ENCODE measurements around the gene NECTIN1. TPM values are rescaled to one million over a fixed set of nuclear protein-coding genes. Genes with fewer than 3 reads are reported as not detected.

Gene NECTIN1
- total and polyA plus RNA-seq, 2 of the 13 experiments (the other 11 are each of a cell fraction or from before 2014, with no cell fraction given), result 3.9 to 7.3 TPM

GRCh38 chr11:119743006-119743405 lies 14.0 kb upstream of the NECTIN1 start (continued):
- TF ChIP-seq ZNF609 (CRISPR knock-in tag; IDR thresholded peaks at IDR 0.05; ENCODE audit: borderline replicate concordance), result no peak

GRCh38 chr11:119742263-119742861 lies 13.4 kb upstream of the NECTIN1 start:
- no peak overlapping the region for H3K27ac ChIP-seq (ENCODE audit: extremely low read length, insufficient read depth, low read length)
- no peak for TF ChIP-seq ZNF704 (CRISPR knock-in tag; IDR thresholded peaks at IDR 0.05; ENCODE audit: borderline replicate concordance)
- TF ChIP-seq ZZZ3 (CRISPR knock-in tag; IDR thresholded peaks at IDR 0.05; ENCODE audit: borderline replicate concordance), result no peak
- TF ChIP-seq, protein P1, sequence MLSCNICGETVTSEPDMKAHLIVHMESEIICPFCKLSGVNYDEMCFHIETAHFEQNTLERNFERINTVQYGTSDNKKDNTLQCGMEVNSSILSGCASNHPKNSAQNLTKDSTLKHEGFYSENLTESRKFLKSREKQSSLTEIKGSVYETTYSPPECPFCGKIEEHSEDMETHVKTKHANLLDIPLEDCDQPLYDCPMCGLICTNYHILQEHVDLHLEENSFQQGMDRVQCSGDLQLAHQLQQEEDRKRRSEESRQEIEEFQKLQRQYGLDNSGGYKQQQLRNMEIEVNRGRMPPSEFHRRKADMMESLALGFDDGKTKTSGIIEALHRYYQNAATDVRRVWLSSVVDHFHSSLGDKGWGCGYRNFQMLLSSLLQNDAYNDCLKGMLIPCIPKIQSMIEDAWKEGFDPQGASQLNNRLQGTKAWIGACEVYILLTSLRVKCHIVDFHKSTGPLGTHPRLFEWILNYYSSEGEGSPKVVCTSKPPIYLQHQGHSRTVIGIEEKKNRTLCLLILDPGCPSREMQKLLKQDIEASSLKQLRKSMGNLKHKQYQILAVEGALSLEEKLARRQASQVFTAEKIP (CRISPR knock-in tag; IDR thresholded peaks at IDR 0.05; ENCODE audit: borderline replicate concordance), result no peak
- TF ChIP-seq, protein P2, sequence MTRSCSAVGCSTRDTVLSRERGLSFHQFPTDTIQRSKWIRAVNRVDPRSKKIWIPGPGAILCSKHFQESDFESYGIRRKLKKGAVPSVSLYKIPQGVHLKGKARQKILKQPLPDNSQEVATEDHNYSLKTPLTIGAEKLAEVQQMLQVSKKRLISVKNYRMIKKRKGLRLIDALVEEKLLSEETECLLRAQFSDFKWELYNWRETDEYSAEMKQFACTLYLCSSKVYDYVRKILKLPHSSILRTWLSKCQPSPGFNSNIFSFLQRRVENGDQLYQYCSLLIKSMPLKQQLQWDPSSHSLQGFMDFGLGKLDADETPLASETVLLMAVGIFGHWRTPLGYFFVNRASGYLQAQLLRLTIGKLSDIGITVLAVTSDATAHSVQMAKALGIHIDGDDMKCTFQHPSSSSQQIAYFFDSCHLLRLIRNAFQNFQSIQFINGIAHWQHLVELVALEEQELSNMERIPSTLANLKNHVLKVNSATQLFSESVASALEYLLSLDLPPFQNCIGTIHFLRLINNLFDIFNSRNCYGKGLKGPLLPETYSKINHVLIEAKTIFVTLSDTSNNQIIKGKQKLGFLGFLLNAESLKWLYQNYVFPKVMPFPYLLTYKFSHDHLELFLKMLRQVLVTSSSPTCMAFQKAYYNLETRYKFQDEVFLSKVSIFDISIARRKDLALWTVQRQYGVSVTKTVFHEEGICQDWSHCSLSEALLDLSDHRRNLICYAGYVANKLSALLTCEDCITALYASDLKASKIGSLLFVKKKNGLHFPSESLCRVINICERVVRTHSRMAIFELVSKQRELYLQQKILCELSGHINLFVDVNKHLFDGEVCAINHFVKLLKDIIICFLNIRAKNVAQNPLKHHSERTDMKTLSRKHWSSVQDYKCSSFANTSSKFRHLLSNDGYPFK (CRISPR knock-in tag; IDR thresholded peaks at IDR 0.05; ENCODE audit: borderline replicate concordance), result no peak
- TF ChIP-seq, protein P3, sequence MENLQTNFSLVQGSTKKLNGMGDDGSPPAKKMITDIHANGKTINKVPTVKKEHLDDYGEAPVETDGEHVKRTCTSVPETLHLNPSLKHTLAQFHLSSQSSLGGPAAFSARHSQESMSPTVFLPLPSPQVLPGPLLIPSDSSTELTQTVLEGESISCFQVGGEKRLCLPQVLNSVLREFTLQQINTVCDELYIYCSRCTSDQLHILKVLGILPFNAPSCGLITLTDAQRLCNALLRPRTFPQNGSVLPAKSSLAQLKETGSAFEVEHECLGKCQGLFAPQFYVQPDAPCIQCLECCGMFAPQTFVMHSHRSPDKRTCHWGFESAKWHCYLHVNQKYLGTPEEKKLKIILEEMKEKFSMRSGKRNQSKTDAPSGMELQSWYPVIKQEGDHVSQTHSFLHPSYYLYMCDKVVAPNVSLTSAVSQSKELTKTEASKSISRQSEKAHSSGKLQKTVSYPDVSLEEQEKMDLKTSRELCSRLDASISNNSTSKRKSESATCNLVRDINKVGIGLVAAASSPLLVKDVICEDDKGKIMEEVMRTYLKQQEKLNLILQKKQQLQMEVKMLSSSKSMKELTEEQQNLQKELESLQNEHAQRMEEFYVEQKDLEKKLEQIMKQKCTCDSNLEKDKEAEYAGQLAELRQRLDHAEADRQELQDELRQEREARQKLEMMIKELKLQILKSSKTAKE (CRISPR knock-in tag; IDR thresholded peaks at IDR 0.05; ENCODE audit: borderline replicate concordance), result no peak
- no peak for TF ChIP-seq ZNF83 (CRISPR knock-in tag; IDR thresholded peaks at IDR 0.05; ENCODE audit: borderline replicate concordance)

More at GRCh38 chr11:119742263-119742861, 13.4 kb upstream of the NECTIN1 start:
- peak overlapping the region; percentile 36; the same call in 1 of the 2 replicates for H3K4me2 ChIP-seq (ENCODE audit: low read depth, low read length)
- no peak overlapping the region for H3K9ac ChIP-seq (ENCODE audit: insufficient read depth, low read depth, low read length)
- ATAC-seq, result no peak
- no peaks in the 10 kb centered on the region for H3K36me3 ChIP-seq (replicated peaks in 1 of 2; ENCODE audit: control insufficient read depth in 1 of 2, insufficient read depth in 2 of 2, low read length in 2 of 2)
- ChIA-PET POLR2A (no interaction called here), CTCF (ENCODE audit: low intra/inter-chr PET ratio, low total read pairs) (interaction anchor here (1.9 kb wide), 1 partner anchor 76 kb away, joined by 14 read pairs; no protein-coding TSS in a partner anchor)
- no TSS peak for BruUV-seq (replicated peaks)
- no peaks in the 10 kb centered on the region for H4K20me1 ChIP-seq (ENCODE audit: insufficient read depth, low read length)
- no peak for DNase-seq (ENCODE audit: low spot score)
- in situ Hi-C loops (cut with HindIII; ENCODE audit: extremely low pct_ligation_motif_present, low pct_unique_long_range_greater_than_20kb) (no loop called here), intact Hi-C loops (cut with micrococcal nuclease; ENCODE audit: unreplicated experiment) (no loop called here)
- no peaks in the 10 kb centered on the region for H3K9me3 ChIP-seq (ENCODE audit: low read length)
- H3K4me3 ChIP-seq (replicated peaks in 1 of 3; ENCODE audit: insufficient read depth in 1 of 3, low read depth in 2 of 3, low read length in 3 of 3), result no peak overlapping the region; a peak in 1 of 6 replicates
- peaks cover 17% of the 10 kb centered on the region for H3K4me1 ChIP-seq (ENCODE audit: insufficient read depth, low read length)
- H3K79me2 ChIP-seq (ENCODE audit: insufficient read depth, low read length), result no peaks in the 10 kb centered on the region
- no peak for FAIRE-seq
- no peak overlapping the region for H2AFZ ChIP-seq (ENCODE audit: low read length)
- WGBS (ENCODE audit: low lambda C conversion rate), result 14% methylated on average over 27 of the region's 38 CpGs
- peaks cover 10 to 69% of the 10 kb centered on the region in 2 experiments; a peak in 4 of 5 replicates for H3K27me3 ChIP-seq (ENCODE audit: control insufficient read depth in 1 of 2, insufficient read depth in 2 of 2, low read length in 2 of 2)

Measured in HepG2 (cell line).